Stimulated activated CD8-positive, alpha-beta memory T cell treated with anti-CD3 and anti-CD28 coated beads, Interleukin-12 subunit alpha, Interleukin-12 subunit beta, amount 100 ng/mL, for 4 hours (primary cell): ENCODE results near the gene RNF44.
"Not testable (repeated sequence)": the region's sequence is repeated elsewhere in the genome, so short reads cannot be mapped to it uniquely, and the experiment has no call there.

Experiments
- DNase-seq: peaks from one replicate; pipeline ENCODE4 v3.0.0-alpha.2; 2020; ENCODE audit warnings: low read depth

The RNF44 gene

GRCh38 chr5:176552332-176552869, 15.2 kb upstream of the RNF44 start:
- DNase-seq: no peak

GRCh38 chr5:176550937-176551336, 13.7 kb upstream of the RNF44 start:
- DNase-seq: not testable (repeated sequence)

- DNase-seq: no peak
These were observed 13.2 kb upstream of the RNF44 start for GRCh38 chr5:176550275-176550831.

GRCh38 chr5:176549871-176550270, 12.7 kb upstream of the RNF44 start:
- no peak for DNase-seq

- no peak for DNase-seq
These were observed 11.8 kb upstream of the RNF44 start, which contains the start of gene CDHR2 for GRCh38 chr5:176548967-176549444. Gene CDHR2, plus strand, starts transcription at chr5:176549342. Its CDS starts 16,011 bp downstream, at chr5:176565353.

- no peak for DNase-seq
These were observed 10.6 kb upstream of the RNF44 start for GRCh38 chr5:176547802-176548201.

- no peak for DNase-seq
These were observed 8.7 kb upstream of the RNF44 start for GRCh38 chr5:176545737-176546509.

- no peak for DNase-seq
These were observed 8.2 kb upstream of the RNF44 start for GRCh38 chr5:176545388-176545736.

- DNase-seq: peak; percentile 55
These were observed 6.4 kb upstream of the RNF44 start for GRCh38 chr5:176543428-176544182.

GRCh38 chr5:176542596-176543427, 5.6 kb upstream of the RNF44 start:
- DNase-seq: no peak

GRCh38 chr5:176542135-176542595, 5.0 kb upstream of the RNF44 start:
- no peak for DNase-seq

GRCh38 chr5:176541338-176542134, 4.3 kb upstream of the RNF44 start:
- peak; percentile 52 for DNase-seq

- no peak for DNase-seq
These were observed 3.7 kb upstream of the RNF44 start for GRCh38 chr5:176540956-176541337.

GRCh38 chr5:176540476-176540899, 3.3 kb upstream of the RNF44 start:
- no peak for DNase-seq

GRCh38 chr5:176538989-176539384, 1.8 kb upstream of the RNF44 start:
- no peak for DNase-seq

- DNase-seq: no peak
These were observed 1.2 kb upstream of the RNF44 start for GRCh38 chr5:176538230-176538988.

GRCh38 chr5:176537554-176538229, 490 bp upstream of the RNF44 start:
- peak; percentile 92 for DNase-seq

GRCh38 chr5:176536132-176536901, 885 bp downstream of the RNF44 start:
- peak; percentile 74 for DNase-seq
